Gastroesophageal sphincter (tissue), 4 donors: ENCODE data around the gene PTPRE. TPM values are rescaled to one million over a fixed set of nuclear protein-coding genes. Genes with fewer than 3 reads are reported as not detected.

Source experiments
- ATAC-seq: fragments of 150-250 bp; one replicate; pipeline ENCODE4 v1.9.1; 2016; ENCODE audit warnings: mild to moderate bottlenecking, moderate library complexity
- H3K27ac ChIP-seq, 4 donors: fragments of 200-600 bp; sonication (generic) in 3 of 4; 1 replicate in 3 of 4; 2 replicates in 1 of 4; pipeline ENCODE4 v1.5.1; 2016 to 2019
- H3K27me3 ChIP-seq: fragments of 200-600 bp; sonication (generic); one replicate; pipeline ENCODE4 v1.5.1; 2019
- H3K36me3 ChIP-seq, 2 donors: fragments of 200-600 bp; sonication (generic); one replicate each; pipeline ENCODE4 v1.5.1; 2019; ENCODE audit warnings: control low read depth in 1 of 2
- H3K4me1 ChIP-seq, 3 donors: fragments of 200-600 bp; sonication (generic); 1 replicate in 2 of 3; 2 replicates in 1 of 3; pipeline ENCODE4 v1.5.1; 2016 to 2019; ENCODE audit warnings: control low read depth in 2 of 3
- H3K4me3 ChIP-seq, 2 donors: fragments of 200-600 bp; sonication (generic); one replicate each; pipeline ENCODE4 v1.5.1; 2019; ENCODE audit warnings: mild to moderate bottlenecking in 1 of 2, moderate library complexity in 1 of 2
- H3K9me3 ChIP-seq, 3 donors: fragments of 200-600 bp; sonication (generic); one replicate each; pipeline ENCODE4 v1.5.1; 2017 to 2019; ENCODE audit warnings: control low read depth in 2 of 3
- CTCF ChIP-seq, 4 experiments: fragments of 200-600 bp in 2 of 4; fragments of 450-650 bp in 2 of 4; sonication (generic) in 1 of 4; IDR thresholded peaks; one replicate each; pipeline ENCODE4 v1.5.1; 2017 to 2019; ENCODE audit warnings: antibody characterized with exemption in 4 of 4, mild to moderate bottlenecking in 2 of 4, moderate library complexity in 2 of 4
- EP300 ChIP-seq: sonication (generic); formaldehyde crosslinking; IDR thresholded peaks from one replicate; pipeline ENCODE4 v1.6.1; 2017; ENCODE audit warnings: antibody characterized with exemption, mild to moderate bottlenecking
- POLR2A ChIP-seq, 2 donors: fragments of 450-650 bp; IDR thresholded peaks; one replicate each; pipeline ENCODE4 v1.6.1; 2017; ENCODE audit warnings: antibody characterized with exemption in 2 of 2, mild to moderate bottlenecking in 2 of 2, moderate library complexity in 1 of 2
- POLR2AphosphoS5 ChIP-seq: sonication (generic); formaldehyde crosslinking; IDR thresholded peaks from one replicate; pipeline ENCODE4 v1.6.1; 2017; ENCODE audit warnings: antibody characterized with exemption
- WGBS, 2 donors: methylation state at CpG; one replicate each; pipeline ENCODE4 v1.1.5; 2018; ENCODE audit warnings: low coverage in 1 of 2; 5-methylcytosine and 5-hydroxymethylcytosine counted together
- total RNA-seq, 4 donors: library from RNA; depleted of rRNA; stranded (reverse); fragments of >200 nt; gene quantifications; one replicate each; pipeline ENCODE4 v1.1.0, GENCODE V29; 2016

The PTPRE gene
- total RNA-seq, 4 donors from 2014 or later, result 6.4 to 16.4 (median 8.5) TPM

- no peak for ATAC-seq
- 63 to 68% methylated on average over 3 to 4 of the region's 4 CpGs for WGBS, 2 donors
- H3K36me3 ChIP-seq, result no peaks in the 10 kb centered on the region
- no peaks in the 10 kb centered on the region for H3K4me1 ChIP-seq
- H3K4me3 ChIP-seq, result no peak overlapping the region
- H3K27me3 ChIP-seq, result peaks cover 16% of the 10 kb centered on the region
- H3K27ac ChIP-seq, result no peak overlapping the region
- no peak for TF ChIP-seq POLR2A (IDR thresholded peaks at IDR 0.05)
- TF ChIP-seq EP300, result no peak
- TF ChIP-seq CTCF (IDR thresholded peaks at IDR 0.05), result no peak
- no peak for TF ChIP-seq POLR2AphosphoS5
- no peaks in the 10 kb centered on the region for H3K9me3 ChIP-seq
Observed at GRCh38 chr10:127882801-127883459, 24.0 kb upstream of the PTPRE start.

GRCh38 chr10:127883516-127883915 is 23.4 kb upstream of the PTPRE start:
- Histone ChIP-seq H3K27ac (no peak overlapping the region), H3K4me1 (no peaks in the 10 kb centered on the region), H3K4me3 (no peak overlapping the region), H3K27me3 (peaks cover 19% of the 10 kb centered on the region), H3K9me3 (no peaks in the 10 kb centered on the region), H3K36me3 (no peaks in the 10 kb centered on the region)
- 100% methylated on average over 1 of the region's 10 CpGs for WGBS, 2 donors
- ATAC-seq, result no peak
- no peak for TF ChIP-seq CTCF (IDR thresholded peaks at IDR 0.05)
- TF ChIP-seq POLR2A (IDR thresholded peaks at IDR 0.05), result no peak
- TF ChIP-seq POLR2AphosphoS5, result no peak
- TF ChIP-seq EP300, result no peak

GRCh38 chr10:127884501-127884900 is 22.4 kb upstream of the PTPRE start:
- peaks cover 19% of the 10 kb centered on the region for H3K27me3 ChIP-seq
- TF ChIP-seq EP300, result no peak
- TF ChIP-seq CTCF (IDR thresholded peaks at IDR 0.05), result no peak
- TF ChIP-seq POLR2A (IDR thresholded peaks at IDR 0.05), result no peak
- no peak for TF ChIP-seq POLR2AphosphoS5
- ATAC-seq, result no peak
- H3K36me3 ChIP-seq, result no peaks in the 10 kb centered on the region
- H3K27ac ChIP-seq, result no peak overlapping the region
- H3K9me3 ChIP-seq, result no peaks in the 10 kb centered on the region
- no peaks in the 10 kb centered on the region for H3K4me1 ChIP-seq
- WGBS, 2 donors, result 100% methylated on average over 3 of the region's 5 CpGs; no CpG with 5 or more reads in 1 of the 2 donors
- H3K4me3 ChIP-seq, result no peak overlapping the region

- no peak overlapping the region for H3K27ac ChIP-seq
- H3K27me3 ChIP-seq, result peaks cover 19% of the 10 kb centered on the region
- H3K4me1 ChIP-seq, result no peaks in the 10 kb centered on the region
- WGBS, 2 donors, result 60 to 90% methylated on average over 2 to 6 of the region's 12 CpGs
- H3K36me3 ChIP-seq, result no peaks in the 10 kb centered on the region
- no peak for TF ChIP-seq POLR2A (IDR thresholded peaks at IDR 0.05)
- no peak overlapping the region for H3K4me3 ChIP-seq
- ATAC-seq, result no peak
- no peaks in the 10 kb centered on the region for H3K9me3 ChIP-seq
Observed at GRCh38 chr10:127886371-127887051, 20.4 kb upstream of the PTPRE start.

- H3K27ac ChIP-seq, result no peak overlapping the region
- no peak for TF ChIP-seq CTCF (IDR thresholded peaks at IDR 0.05)
- no peak for TF ChIP-seq EP300
- no peak for TF ChIP-seq POLR2AphosphoS5
- no peak for TF ChIP-seq POLR2A (IDR thresholded peaks at IDR 0.05)
- ATAC-seq, result no peak
- H3K9me3 ChIP-seq, result no peaks in the 10 kb centered on the region
- peaks cover 19% of the 10 kb centered on the region for H3K27me3 ChIP-seq
- no peak overlapping the region for H3K4me3 ChIP-seq
- WGBS, 2 donors, result 37 to 66% methylated on average over 5 to 7 of the region's 16 CpGs
- H3K36me3 ChIP-seq, result no peaks in the 10 kb centered on the region
- no peaks in the 10 kb centered on the region for H3K4me1 ChIP-seq
Observed at GRCh38 chr10:127887541-127888415, 19.1 kb upstream of the PTPRE start.
